HG02623 (cell line): ENCODE measurements around the gene EIF4E1B.

Source experiments
- ATAC-seq: cut with Tn5 transposase; IDR thresholded peaks from one replicate; pipeline ENCODE4 v1.9.1; 2021; ENCODE audit warnings: moderate library complexity; ENCODE audit not compliant: unreplicated experiment

The EIF4E1B gene

DNA sequence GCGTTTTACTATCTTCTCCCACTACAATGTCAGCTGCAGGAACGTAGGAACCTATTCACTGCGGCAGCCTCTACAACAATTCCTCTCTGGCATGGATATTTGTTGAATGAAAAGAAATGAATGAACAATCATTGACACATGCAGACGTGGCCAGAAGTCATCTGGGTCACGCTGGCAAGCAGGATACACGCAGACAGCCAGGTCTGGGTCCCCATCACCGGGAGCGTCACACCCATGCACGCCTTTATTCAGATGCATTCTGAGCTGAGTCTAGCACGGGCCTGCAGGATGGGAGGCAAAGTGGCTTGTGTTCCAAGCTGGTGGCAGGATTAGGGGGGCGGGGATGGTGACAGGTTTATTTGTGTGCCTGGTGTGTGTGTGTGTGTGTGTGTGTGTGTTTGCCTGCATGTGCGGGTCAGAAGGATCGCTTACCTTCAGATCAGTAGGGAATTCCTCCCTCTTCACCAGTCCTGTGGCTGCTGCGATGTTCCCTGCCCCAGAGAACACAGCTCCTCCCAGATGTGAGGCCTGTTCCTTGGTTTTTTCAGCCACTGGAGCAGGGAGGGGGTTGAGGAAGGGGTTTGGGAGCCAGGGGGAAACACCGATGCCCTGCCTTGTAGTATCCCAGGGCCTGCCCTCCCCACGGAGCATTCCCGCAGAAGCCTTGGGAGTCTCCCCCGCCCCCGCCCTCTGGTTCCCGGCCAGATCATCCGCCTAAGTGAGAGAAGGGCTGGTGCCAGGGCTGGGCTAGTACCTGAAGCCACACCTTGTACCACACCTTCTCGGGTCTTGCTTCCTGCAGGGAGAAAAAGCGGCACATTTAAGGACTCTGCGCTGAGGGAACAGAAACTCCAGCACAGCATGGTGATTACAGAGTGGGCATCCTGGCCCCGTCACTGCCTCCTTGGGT, 4.3 kb upstream of the EIF4E1B start:
- no peak for ATAC-seq

- ATAC-seq: no peak
Measured at GRCh38 chr5:176626876-176627236, 3.6 kb upstream of the EIF4E1B start.

- no peak for ATAC-seq
Measured at GRCh38 chr5:176627582-176627981, 2.9 kb upstream of the EIF4E1B start.

DNA sequence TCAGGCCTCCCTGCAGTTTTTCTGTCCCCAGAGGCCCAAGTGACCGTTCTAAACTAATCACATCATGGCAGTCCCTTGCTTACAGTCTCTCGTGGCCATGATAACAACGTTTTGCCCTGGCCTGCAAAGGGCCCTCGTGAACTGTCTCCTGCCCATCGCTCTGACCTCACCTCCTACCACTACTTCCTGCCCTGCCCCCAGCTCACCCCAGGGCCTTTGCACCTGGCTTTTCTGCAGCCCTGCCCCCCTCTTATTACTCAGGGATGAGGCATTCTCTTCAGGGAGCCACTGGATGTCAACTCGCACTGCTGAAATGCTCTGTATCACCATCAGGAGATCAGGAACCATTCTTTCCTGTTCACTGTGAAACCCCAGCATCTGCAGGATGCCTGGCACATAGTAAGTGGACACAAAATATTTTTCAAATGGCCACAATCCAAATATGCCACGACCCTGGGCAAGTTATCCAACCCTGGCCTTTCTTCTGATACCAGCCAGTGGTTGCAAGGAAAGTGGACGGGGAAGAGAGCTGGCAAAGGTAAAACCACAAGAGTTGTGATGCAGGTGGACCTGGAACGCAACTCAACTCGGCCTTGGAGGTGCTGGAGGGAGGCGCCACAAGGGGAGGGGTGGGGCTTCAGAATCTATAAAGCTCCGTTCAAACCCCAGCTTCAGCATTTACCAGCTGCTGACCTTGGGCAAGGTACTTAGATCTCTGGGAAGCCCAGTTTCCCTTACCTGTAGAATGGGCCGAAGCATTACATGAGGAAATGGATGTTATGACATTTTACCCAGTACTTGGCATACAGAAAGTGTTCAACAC, 1.9 kb upstream of the EIF4E1B start:
- ATAC-seq: no peak

GRCh38 chr5:176629317-176629852, 1.1 kb upstream of the EIF4E1B start:
- ATAC-seq: no peak

GRCh38 chr5:176630681-176631222, 277 bp downstream of the EIF4E1B start:
- ATAC-seq: no peak

- ATAC-seq: no peak
Measured at GRCh38 chr5:176631383-176632200, 1.1 kb downstream of the EIF4E1B start.

DNA sequence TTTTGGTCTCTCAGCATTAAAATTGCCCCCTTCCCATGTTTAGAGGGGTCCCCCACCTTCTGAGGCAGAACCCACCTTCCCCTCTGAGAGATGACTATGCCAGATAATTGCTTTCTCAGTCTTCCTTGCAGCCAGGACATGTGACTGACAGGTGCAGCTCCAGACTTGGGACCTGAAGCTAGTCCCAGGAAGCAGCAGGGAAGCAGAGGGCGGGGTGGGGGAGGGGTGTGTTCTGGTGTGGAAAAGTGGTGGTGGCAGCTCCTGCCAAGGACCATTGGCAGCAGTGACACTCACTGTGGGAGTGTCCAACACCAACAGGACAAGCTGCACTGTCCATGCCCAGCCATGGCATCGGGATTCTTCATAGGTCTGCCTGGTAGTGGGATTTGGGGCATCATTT, 2.3 kb downstream of the EIF4E1B start:
- no peak for ATAC-seq

DNA sequence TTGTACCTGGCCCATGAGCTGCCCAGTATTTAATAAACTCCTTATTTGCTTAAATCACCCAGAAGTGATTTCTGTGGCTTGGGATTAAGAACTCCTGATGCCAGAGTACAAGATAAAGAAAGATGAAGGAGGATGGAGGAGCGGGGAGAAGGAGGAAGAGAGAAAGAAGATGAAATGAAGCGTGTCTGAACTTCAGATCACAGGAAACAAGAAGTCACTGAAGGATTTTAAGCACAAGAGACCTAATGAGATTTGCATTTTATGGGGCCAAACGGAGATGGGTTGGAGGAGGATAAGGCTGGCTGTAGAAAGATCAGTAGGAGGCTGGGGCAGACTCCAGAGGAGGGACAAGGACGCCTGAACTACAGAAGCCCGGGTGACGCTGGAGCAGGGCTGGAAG, 3.1 kb downstream of the EIF4E1B start:
- ATAC-seq: no peak

DNA sequence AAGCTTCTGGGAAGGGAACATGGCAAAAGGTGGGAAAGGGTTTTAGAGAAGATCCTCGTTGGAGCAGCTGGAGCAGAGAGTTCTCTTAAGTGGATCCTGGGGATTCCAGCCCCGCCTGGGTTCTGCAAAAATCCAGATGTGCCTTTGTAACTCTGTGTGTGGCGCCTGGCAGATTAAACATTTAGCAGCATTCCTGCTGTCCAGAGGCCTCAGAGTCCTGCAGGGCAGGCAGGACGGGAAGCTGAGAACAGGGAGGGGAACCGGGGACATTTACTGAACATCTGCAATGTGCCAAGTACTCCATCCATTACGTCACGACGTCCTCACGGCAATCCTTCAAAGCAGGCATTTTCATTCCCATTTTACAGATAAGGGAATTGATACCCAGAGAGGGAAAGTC, 6.0 kb downstream of the EIF4E1B start:
- no peak for ATAC-seq

DNA sequence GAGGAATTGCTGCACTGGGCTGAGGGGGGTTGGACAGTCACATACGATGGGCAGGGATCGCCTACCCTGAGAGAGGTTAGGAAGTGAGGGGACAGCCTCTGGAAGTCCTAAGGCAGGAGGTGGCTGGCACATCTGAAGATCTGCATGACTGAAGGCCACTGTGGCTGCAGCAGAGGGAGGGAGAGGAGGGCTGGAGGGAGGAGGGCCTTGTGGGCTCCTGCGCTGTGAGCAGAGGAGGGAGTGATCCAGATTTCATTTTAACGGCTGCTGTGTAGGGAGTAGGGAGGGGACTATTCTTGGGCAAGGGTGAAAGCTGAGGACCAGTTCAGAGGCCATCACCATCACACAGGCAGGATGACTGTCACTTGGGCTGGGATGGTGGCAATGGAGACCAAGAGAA, 7.1 kb downstream of the EIF4E1B start:
- ATAC-seq: no peak

GRCh38 chr5:176638437-176638836, 8.0 kb downstream of the EIF4E1B start:
- no peak for ATAC-seq

GRCh38 chr5:176639208-176639607, 8.7 kb downstream of the EIF4E1B start:
- ATAC-seq: no peak

DNA sequence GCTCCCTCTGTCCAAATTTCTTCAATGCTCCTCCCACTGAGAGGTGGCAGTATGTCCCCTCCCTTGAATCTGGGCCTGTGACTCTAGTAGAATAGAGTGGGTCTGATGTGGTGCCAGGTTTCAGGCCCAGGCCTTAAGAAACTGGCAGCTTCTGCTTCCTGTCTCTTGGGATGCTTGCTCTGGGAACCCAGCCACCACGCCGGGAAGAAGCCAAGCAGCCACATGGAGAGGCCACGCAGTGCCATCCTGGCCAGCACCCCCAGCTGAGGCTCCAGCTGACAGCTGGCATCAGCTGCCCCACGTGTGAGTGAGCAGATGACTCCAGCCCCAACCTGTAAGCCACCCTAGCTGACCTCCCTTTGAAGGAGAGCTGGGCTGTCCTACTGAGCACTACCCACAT, 9.5 kb downstream of the EIF4E1B start:
- no peak for ATAC-seq

GRCh38 chr5:176640616-176641015, 10.1 kb downstream of the EIF4E1B start:
- no peak for ATAC-seq

DNA sequence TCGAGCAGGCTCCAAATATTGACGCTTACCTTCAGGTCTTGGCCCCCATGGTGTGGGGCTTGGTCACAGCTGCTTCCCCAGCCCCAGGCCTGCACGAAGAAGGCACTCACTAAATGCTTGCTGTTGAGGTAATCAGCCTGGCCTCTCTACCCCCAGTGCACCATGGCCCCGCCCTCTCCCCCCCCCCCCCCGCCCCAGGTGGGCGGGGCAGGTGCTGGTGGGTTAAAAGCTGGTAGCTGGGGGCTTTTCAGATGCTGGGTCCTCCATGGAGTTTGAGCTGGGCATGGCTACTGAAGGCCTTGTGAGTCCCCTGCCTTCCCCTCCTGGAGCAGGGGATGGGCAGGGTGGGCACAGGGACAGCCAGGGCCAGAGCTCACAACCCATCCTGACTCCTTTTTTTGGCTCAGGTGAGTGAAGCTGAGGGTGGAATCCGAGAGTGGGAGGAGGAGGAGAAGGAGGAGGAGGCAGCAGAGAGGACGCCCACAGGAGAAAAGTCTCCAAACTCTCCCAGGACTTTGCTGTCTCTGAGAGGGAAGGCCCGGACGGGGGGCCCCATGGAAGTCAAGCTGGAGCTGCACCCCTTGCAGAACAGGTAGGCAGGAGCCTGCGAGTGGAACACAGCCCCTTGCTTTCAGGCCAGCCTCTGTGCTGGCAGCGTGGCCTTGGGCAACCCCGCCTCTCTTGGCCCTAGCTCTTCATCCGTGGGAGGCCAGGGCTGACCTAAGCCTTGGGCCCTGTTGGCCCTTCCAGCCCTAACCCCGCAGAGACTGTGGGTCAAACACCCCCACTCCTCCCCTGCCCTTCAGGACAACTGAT, 12.4 kb downstream of the EIF4E1B start:
- ATAC-seq: no peak

GRCh38 chr5:176643491-176644219, 13.2 kb downstream of the EIF4E1B start:
- no peak for ATAC-seq

- no peak for ATAC-seq
Measured at GRCh38 chr5:176644294-176644693, 13.8 kb downstream of the EIF4E1B start.
